ENCODE results near the gene ARHGAP25. TPM values are rescaled to one million over a fixed set of nuclear protein-coding genes. Genes with fewer than 3 reads are reported as not detected.
A peak's percentile ranks its signal among the peaks of the same experiment; 100 is the strongest.

The ARHGAP25 gene
- total and polyA plus RNA-seq, 10 of the 15 experiments (the other 5 are each of a cell fraction or from before 2014, with no cell fraction given), result 0.15 to 1.0 (median 0.46) TPM

- H3K4me1 ChIP-seq (ENCODE audit: control insufficient read depth, insufficient read depth, low read length), result peaks cover 34% of the 10 kb centered on the region
- SMC1A ChIA-PET (ENCODE audit: uncharacterized antibody, unreplicated experiment), result interaction anchor here (1.0 to 2.5 kb wide), 4 partner anchors 14 to 248 kb away, joined by 3 to 10 read pairs (median 6); partner anchors contain the start of genes APLF and FBXO48
- no TSS peak for BruUV-seq (replicated peaks)
- TF ChIP-seq ZNF24 (IDR thresholded peaks at IDR 0.05), result no peak
- peak; percentile 32; the same call in 1 of the 2 replicates for TF ChIP-seq ATF2 (IDR thresholded peaks at IDR 0.05; ENCODE audit: low read length)
- TF ChIP-seq CHD2 (IDR thresholded peaks at IDR 0.05; ENCODE audit: borderline replicate concordance, low read depth, low read length), result 0 out of 2 replicates have a peak, but pooled peaks have one; percentile 46
- TF ChIP-seq EED (IDR thresholded peaks at IDR 0.05; ENCODE audit: low read depth), result peak; percentile 54
- TF ChIP-seq FOXK2 (IDR thresholded peaks at IDR 0.05), result no peak
- TF ChIP-seq RAD21 (IDR thresholded peaks at IDR 0.05; ENCODE audit: insufficient read depth, low read depth, low read length), result no peak
- peak; percentile 69; the same call in 1 of the 2 replicates for TF ChIP-seq PAX5 (IDR thresholded peaks at IDR 0.05; ENCODE audit: borderline replicate concordance, low read depth, low read length)
- TF ChIP-seq SKIL (IDR thresholded peaks at IDR 0.05; ENCODE audit: low read depth, poor library complexity, severe bottlenecking), result no peak
- TF ChIP-seq ZBTB11 (CRISPR knock-in tag; IDR thresholded peaks at IDR 0.05), result no peak
- TF ChIP-seq ASH2L (IDR thresholded peaks at IDR 0.05; ENCODE audit: borderline replicate concordance, low read depth), result peak; percentile 48; the same call in 1 of the 2 replicates
- TF ChIP-seq CBX3 (IDR thresholded peaks at IDR 0.05; ENCODE audit: borderline replicate concordance, low read depth), result no peak
- peak; percentile 72 for TF ChIP-seq RUNX3 (IDR thresholded peaks at IDR 0.05; ENCODE audit: low read length)
- TF ChIP-seq IKZF2 (IDR thresholded peaks at IDR 0.05), result peak; percentile 66; a peak in 2 of 4 replicates
- peak; percentile 60; the same call in 1 of the 2 replicates for TF ChIP-seq TBL1XR1 (IDR thresholded peaks at IDR 0.05; ENCODE audit: low read depth, low read length)
- TF ChIP-seq SIX5 (IDR thresholded peaks at IDR 0.05; ENCODE audit: low read depth, low read length, severe bottlenecking), result no peak
- no peak for TF ChIP-seq CBFB (IDR thresholded peaks at IDR 0.05; ENCODE audit: low read depth)
- no peak for TF ChIP-seq SMARCA5 (IDR thresholded peaks at IDR 0.05)
- no peak for TF ChIP-seq RAD51 (IDR thresholded peaks at IDR 0.05)
- no peak for TF ChIP-seq BCL11A (IDR thresholded peaks at IDR 0.05; ENCODE audit: low read depth, low read length)
Measured at GRCh38 chr2:68714866-68715265, 19.7 kb upstream of the ARHGAP25 start.

More at GRCh38 chr2:68714866-68715265, 19.7 kb upstream of the ARHGAP25 start:
- CTCF ChIA-PET, result interaction anchor here (1.1 to 9.9 kb wide), 4 partner anchors 18 to 249 kb away, joined by 4 to 173 read pairs (median 6); partner anchors contain the start of genes APLF and FBXO48
- intact Hi-C loops (cut with micrococcal nuclease; ENCODE audit: unreplicated experiment), result loop anchor here (1.0 to 5.0 kb wide), 3 partner anchors 63 to 252 kb away; no protein-coding TSS in a partner anchor
- FAIRE-seq, result peak; percentile 38
- ATAC-seq, result peak; percentile 89
- in situ Hi-C loops (cut with MboI), result no loop called here
- no peaks in the 10 kb centered on the region; the same call in 2 of the 3 replicates for H3K9me3 ChIP-seq (replicated peaks; ENCODE audit: control insufficient read depth, insufficient read depth, low read length)
- DNase-seq (ENCODE audit: low read depth, low spot score), result peak; percentile 80
- H3K4me2 ChIP-seq (ENCODE audit: control insufficient read depth, insufficient read depth), result peak overlapping the region; percentile 97
- 0 out of 2 replicates have a peak overlapping the region, but pooled peaks have one; percentile 16 for H3K4me3 ChIP-seq
- 2% methylated on average over 3 of the region's 3 CpGs for WGBS (ENCODE audit: insufficient coverage, insufficient replicate concordance, low lambda C conversion rate, missing lambda C conversion rate)
- H3K27me3 ChIP-seq (replicated peaks in 1 of 2; ENCODE audit: control insufficient read depth in 2 of 2, insufficient read depth in 2 of 2, low read length in 1 of 2), result no peaks in the 10 kb centered on the region
- H4K20me1 ChIP-seq (ENCODE audit: control insufficient read depth, insufficient read depth), result no peaks in the 10 kb centered on the region
- POLR2A ChIA-PET, result no interaction called here
- peak overlapping the region; percentile 77 for H2AFZ ChIP-seq (ENCODE audit: control insufficient read depth, low read depth, low read length)
- H3K9ac ChIP-seq (ENCODE audit: control insufficient read depth, insufficient read depth, low read length), result peak overlapping the region; percentile 44; the same call in 1 of the 2 replicates
- no peaks in the 10 kb centered on the region for H3K79me2 ChIP-seq (ENCODE audit: control insufficient read depth, insufficient read depth, low read length)
- H3K36me3 ChIP-seq (ENCODE audit: control insufficient read depth in 2 of 2, insufficient read depth in 2 of 2, low read length in 1 of 2), result no peaks in the 10 kb centered on the region
- peak overlapping the region; percentile 66; the same call in 1 of the 2 replicates for H3K27ac ChIP-seq (ENCODE audit: control insufficient read depth, insufficient read depth)
- RAD21 ChIA-PET (ENCODE audit: unreplicated experiment), result interaction anchor here (0.6 to 4.0 kb wide), 4 partner anchors 24 to 251 kb away, joined by 3 to 17 read pairs (median 8); partner anchors contain the start of genes APLF and FBXO48

Data from GM12878 (cell line).